NCI-H1105 (cell line): ENCODE measurements around the gene ADGRE1.

Experiments
- DNase-seq: peaks from one replicate; lab custom pipeline; 2025; lab: John Stamatoyannopoulos, UW

ADGRE1 gene

GRCh38 chr19:6875218-6875617, 12.2 kb upstream of the ADGRE1 start:
- DNase-seq, result no peak

- no peak for DNase-seq
Measured at GRCh38 chr19:6876748-6877147, 10.6 kb upstream of the ADGRE1 start.

- no peak for DNase-seq
Measured at GRCh38 chr19:6877766-6878165, 9.6 kb upstream of the ADGRE1 start.

GRCh38 chr19:6886277-6886897, 992 bp upstream of the ADGRE1 start:
- no peak for DNase-seq

- no peak for DNase-seq
Measured at GRCh38 chr19:6888967-6889366, 1.6 kb downstream of the ADGRE1 start.

- no peak for DNase-seq
Measured at GRCh38 chr19:6890401-6890913, 3.1 kb downstream of the ADGRE1 start.

GRCh38 chr19:6890938-6891337, 3.6 kb downstream of the ADGRE1 start:
- DNase-seq, result no peak

- no peak for DNase-seq
Measured at GRCh38 chr19:6891761-6892385, 4.5 kb downstream of the ADGRE1 start.

- DNase-seq, result no peak
Measured at GRCh38 chr19:6894313-6894712, 6.9 kb downstream of the ADGRE1 start.

- no peak for DNase-seq
Measured at GRCh38 chr19:6903446-6903845, 16.1 kb downstream of the ADGRE1 start.

- no peak for DNase-seq
Measured at GRCh38 chr19:6906559-6907060, 19.2 kb downstream of the ADGRE1 start.

GRCh38 chr19:6911523-6911922, 24.1 kb downstream of the ADGRE1 start:
- no peak for DNase-seq

GRCh38 chr19:6914321-6914720, 26.9 kb downstream of the ADGRE1 start:
- DNase-seq, result no peak

GRCh38 chr19:6916952-6917351, 29.6 kb downstream of the ADGRE1 start:
- no peak for DNase-seq

- no peak for DNase-seq
Measured at GRCh38 chr19:6925386-6925785, 38.0 kb downstream of the ADGRE1 start.

- DNase-seq, result no peak
Measured at GRCh38 chr19:6925801-6926751, 38.7 kb downstream of the ADGRE1 start.

GRCh38 chr19:6930190-6930589, 42.8 kb downstream of the ADGRE1 start:
- no peak for DNase-seq

GRCh38 chr19:6935069-6935468, 47.7 kb downstream of the ADGRE1 start:
- no peak for DNase-seq

- DNase-seq, result no peak
Measured at GRCh38 chr19:6935618-6936017, 48.2 kb downstream of the ADGRE1 start.

GRCh38 chr19:6945733-6946132, 58.4 kb downstream of the ADGRE1 start:
- no peak for DNase-seq

GRCh38 chr19:6947745-6948144, 60.4 kb downstream of the ADGRE1 start:
- no peak for DNase-seq

- no peak for DNase-seq
Measured at GRCh38 chr19:6948884-6949283, 61.5 kb downstream of the ADGRE1 start.

GRCh38 chr19:6952956-6953355, 65.6 kb downstream of the ADGRE1 start:
- DNase-seq, result no peak
